ENCODE data around the gene DHRS13.

DNA sequence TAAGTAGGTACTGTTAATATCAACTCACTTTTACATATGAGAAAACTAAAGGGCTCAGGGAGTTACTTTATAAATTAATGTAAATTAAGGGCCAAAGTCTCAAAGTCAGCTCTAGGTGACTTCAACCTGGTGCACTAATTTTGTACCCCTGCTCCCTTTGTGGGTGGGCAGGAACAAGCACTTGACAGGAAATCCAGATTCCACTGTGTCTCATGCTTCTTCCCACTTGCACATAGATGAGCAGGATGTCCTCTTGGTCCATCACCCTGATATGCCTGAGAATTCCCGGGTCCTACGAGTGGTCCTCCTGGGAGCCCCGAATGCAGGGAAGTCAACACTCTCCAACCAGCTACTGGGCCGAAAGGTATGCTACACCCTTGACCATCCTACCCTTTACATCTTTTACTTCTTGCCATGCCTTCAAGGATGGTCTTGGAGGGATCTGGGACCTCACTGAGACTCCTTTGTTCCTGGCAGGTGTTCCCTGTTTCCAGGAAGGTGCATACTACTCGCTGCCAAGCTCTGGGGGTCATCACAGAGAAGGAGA, 46.8 kb downstream of the DHRS13 start:
- TF ChIP-seq, protein P1, sequence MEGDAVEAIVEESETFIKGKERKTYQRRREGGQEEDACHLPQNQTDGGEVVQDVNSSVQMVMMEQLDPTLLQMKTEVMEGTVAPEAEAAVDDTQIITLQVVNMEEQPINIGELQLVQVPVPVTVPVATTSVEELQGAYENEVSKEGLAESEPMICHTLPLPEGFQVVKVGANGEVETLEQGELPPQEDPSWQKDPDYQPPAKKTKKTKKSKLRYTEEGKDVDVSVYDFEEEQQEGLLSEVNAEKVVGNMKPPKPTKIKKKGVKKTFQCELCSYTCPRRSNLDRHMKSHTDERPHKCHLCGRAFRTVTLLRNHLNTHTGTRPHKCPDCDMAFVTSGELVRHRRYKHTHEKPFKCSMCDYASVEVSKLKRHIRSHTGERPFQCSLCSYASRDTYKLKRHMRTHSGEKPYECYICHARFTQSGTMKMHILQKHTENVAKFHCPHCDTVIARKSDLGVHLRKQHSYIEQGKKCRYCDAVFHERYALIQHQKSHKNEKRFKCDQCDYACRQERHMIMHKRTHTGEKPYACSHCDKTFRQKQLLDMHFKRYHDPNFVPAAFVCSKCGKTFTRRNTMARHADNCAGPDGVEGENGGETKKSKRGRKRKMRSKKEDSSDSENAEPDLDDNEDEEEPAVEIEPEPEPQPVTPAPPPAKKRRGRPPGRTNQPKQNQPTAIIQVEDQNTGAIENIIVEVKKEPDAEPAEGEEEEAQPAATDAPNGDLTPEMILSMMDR (conservative IDR thresholded peaks at IDR 0.05): no peak
- no peak for TF ChIP-seq ZFX (IDR thresholded peaks at IDR 0.05)

All from C4-2B (cell line).